Endothelial cell of umbilical vein (primary cell): ENCODE data around the gene LINC00237.

ENCODE experiments used
- EZH2 ChIP-seq: IDR thresholded peaks from 2 replicates; pipeline ENCODE4 v1.6.1; 2012; ENCODE audit warnings: borderline replicate concordance, low read depth, mild to moderate bottlenecking, moderate library complexity, low read length, inconsistent platforms; ENCODE audit not compliant: severe bottlenecking
- JUN ChIP-seq: IDR thresholded peaks from 2 replicates; pipeline ENCODE4 v1.6.1; 2011; ENCODE audit warnings: borderline replicate concordance, low read depth; ENCODE audit not compliant: insufficient read length, insufficient read depth
- POLR2AphosphoS5 ChIP-seq: IDR thresholded peaks from 2 replicates; pipeline ENCODE4 v1.6.1; 2012; ENCODE audit warnings: low read depth, mild to moderate bottlenecking, control low read depth, low read length, moderate library complexity; ENCODE audit not compliant: insufficient read depth
- TF ChIP-seq, protein P1 (sequence below), 2 donors: IDR thresholded peaks; 1 replicate in 1 of 2; 2 replicates in 1 of 2; pipeline ENCODE4 v1.5.1; 2011; ENCODE audit warnings: low read length in 2 of 2, mild to moderate bottlenecking in 2 of 2, moderate library complexity in 2 of 2, control low read depth in 1 of 2, inconsistent platforms in 1 of 2, low read depth in 1 of 2; ENCODE audit not compliant: insufficient read depth in 1 of 2; ENCODE audit errors: extremely low read depth in 1 of 2
- TF ChIP-seq, protein P2 (sequence below): IDR thresholded peaks from 2 replicates; pipeline ENCODE4 v1.6.1; 2011; ENCODE audit not compliant: insufficient read depth, insufficient read length

DNA sequence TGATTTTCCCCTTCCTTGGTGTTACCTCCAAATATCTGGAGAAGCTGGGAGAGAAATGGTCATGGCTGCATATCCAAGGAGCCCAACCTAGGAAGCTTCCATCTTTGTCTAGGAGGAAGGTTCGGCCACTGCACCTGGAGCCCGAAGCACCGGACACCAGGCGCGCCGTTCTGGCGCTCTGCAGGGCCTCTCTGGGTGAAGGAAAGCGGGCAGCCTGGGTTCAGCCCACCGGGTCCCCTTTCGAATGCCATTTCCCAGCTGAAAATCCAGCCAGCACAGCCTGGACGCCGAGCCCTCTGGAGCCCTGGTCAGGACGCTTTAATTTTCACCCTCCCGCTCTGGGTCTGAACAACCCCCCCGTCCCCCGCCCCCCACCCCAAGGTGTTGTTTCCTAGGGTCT, 1.2 kb downstream of the LINC00237 start:
- TF ChIP-seq POLR2AphosphoS5 (no peak), EZH2 (peak; percentile 5), JUN (no peak)
- TF ChIP-seq, protein P1, sequence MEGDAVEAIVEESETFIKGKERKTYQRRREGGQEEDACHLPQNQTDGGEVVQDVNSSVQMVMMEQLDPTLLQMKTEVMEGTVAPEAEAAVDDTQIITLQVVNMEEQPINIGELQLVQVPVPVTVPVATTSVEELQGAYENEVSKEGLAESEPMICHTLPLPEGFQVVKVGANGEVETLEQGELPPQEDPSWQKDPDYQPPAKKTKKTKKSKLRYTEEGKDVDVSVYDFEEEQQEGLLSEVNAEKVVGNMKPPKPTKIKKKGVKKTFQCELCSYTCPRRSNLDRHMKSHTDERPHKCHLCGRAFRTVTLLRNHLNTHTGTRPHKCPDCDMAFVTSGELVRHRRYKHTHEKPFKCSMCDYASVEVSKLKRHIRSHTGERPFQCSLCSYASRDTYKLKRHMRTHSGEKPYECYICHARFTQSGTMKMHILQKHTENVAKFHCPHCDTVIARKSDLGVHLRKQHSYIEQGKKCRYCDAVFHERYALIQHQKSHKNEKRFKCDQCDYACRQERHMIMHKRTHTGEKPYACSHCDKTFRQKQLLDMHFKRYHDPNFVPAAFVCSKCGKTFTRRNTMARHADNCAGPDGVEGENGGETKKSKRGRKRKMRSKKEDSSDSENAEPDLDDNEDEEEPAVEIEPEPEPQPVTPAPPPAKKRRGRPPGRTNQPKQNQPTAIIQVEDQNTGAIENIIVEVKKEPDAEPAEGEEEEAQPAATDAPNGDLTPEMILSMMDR (IDR thresholded peaks at IDR 0.05; ENCODE audit: extremely low read depth in 1 of 2, insufficient read depth in 1 of 2, low read depth in 1 of 2, low read length in 2 of 2): no peak
- TF ChIP-seq, protein P2, sequence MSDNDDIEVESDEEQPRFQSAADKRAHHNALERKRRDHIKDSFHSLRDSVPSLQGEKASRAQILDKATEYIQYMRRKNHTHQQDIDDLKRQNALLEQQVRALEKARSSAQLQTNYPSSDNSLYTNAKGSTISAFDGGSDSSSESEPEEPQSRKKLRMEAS: no peak
